HG03439 (cell line): ENCODE results near the gene ZNF394.
"Not testable (repeated sequence)": the region's sequence is repeated elsewhere in the genome, so short reads cannot be mapped to it uniquely, and the experiment has no call there.

ENCODE experiments used
- ATAC-seq: cut with Tn5 transposase; IDR thresholded peaks from one replicate; pipeline ENCODE4 v1.9.1; 2021; ENCODE audit warnings: mild to moderate bottlenecking, moderate library complexity; ENCODE audit not compliant: unreplicated experiment

Gene ZNF394

DNA sequence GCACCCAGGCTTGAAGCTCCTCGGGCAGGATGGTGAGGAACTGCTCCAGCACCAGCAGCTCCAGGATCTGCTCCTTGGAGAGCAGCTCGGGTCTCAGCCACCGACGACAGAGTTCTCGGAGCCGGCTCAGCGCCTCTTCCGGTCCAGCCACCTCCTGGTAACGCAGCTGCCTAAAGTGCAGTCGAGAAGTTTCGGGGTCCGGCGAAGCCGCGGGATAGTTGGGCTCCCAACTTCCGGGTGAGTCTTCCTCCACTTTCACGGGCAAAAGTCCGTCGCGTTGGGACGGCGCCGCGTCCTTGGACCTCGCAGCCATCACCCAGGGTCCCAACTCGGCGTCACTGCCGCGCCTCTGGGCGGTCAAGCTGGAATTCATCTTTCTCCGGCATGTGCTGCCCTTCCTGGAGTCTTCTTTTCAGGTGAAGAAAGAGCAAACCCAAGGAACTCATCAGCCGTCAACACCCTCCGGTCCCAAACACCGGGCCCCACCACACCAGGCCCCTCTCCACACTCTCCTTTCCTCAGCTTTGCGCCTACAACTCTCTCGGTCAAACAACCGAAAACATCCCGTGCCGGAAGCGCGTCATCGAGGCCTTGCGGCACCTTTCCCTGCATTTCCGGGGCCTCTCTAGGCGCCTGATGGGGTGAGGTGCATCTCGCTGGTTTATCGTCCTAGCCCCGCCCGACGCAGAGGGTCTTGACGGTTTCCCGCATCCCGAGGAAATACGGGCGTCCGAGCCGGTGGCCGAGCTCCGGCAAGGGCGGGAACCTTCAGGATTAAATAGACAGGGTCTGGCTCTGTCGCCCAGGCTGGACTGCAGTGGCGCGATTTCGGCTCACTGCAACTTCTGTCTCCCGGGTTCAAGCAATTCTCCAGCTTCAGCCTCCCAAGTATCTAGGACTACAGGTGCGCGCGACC is at the start of gene ZNF394:
ZNF394 (minus strand) TSS at position 561 of the 916 bp plus-strand sequence; CDS start at position 373, 188 bp downstream.
- peak; percentile 44 for ATAC-seq

DNA sequence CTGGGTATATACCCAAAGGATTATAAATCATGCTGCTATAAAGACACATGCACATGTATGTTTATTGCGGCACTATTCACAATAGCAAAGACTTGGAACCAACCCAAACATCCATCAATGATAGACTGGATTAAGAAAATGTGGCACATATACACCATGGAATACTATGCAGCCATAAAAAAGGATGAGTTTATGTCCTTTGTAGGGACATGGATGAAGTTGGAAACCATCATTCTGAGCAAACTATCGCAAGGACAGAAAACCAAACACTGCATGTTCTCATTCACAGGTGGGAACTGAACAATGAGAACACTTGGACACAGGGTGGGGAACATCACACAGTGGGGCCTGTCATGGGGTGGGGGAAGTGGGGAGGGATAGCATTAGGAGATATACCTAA is 49.5 kb upstream of the ZNF394 start:
- not testable (repeated sequence) for ATAC-seq

DNA sequence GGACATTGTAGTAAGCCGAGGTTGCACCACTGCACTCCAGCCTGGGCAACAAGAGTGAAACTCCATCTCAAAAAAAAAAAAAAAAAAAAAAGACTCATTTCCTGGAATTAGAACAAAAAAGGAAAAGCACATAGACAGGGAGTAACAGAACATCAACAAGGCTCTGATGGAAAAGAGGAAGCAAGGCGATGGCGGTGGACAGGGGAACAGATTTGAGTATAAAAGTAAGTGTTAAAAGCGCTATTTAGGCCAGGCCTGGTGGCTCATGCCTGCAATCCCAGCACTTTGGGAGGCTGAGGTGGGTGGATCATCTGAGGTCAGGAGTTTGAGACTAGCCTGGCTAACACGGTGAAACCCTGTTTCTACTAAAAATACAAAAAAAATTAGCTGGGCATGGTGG is 45.2 kb upstream of the ZNF394 start:
- ATAC-seq: not testable (repeated sequence)

DNA sequence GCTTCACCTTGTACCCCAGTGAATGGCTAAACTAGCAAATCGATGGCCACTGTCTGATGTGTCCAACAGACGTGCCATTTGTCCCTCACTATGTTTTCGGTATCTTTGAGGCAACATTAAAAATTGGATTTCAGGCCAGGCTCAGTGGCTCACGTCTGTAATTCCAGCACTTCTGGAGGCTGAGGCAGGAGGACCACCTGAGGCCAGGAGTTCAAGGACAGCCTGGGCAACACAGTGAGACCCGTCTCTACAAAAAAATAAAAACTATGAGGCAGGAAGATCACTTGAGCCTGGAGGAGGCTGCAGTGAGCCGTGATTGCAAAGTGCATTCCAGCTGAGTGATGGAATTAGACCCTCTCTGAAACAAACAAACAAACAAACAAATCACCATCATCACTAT is 43.8 kb upstream of the ZNF394 start:
- ATAC-seq: no peak

DNA sequence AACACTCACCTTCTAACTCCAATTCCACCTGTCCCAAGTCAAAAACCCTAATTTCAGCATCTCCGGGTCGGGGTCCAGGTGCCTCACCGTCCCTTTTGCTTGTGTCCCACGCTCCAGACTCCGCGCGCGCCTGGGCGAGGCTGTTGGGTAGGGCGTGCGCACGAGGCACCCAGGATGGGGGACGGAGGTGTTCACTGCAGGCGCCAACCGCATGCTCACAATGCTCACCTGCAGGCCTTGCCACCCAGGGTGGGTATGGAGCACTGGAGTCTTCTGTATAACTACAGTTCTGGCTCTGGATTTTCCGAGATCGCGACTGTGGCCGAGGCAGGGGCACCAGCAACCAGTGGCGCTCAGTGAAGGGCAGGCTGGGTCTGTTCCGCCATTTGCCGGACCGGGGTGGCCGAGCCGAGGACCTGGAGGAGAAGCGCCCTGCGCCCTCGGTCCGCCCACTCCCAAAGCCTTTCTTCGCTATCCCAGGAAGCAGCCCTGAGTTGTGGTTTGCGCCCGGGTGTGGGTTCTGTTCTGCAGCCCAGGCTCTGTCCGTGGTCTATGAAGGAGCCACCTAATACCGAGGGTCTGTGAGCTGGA is 43.1 kb upstream of the ZNF394 start:
- ATAC-seq: no peak

DNA sequence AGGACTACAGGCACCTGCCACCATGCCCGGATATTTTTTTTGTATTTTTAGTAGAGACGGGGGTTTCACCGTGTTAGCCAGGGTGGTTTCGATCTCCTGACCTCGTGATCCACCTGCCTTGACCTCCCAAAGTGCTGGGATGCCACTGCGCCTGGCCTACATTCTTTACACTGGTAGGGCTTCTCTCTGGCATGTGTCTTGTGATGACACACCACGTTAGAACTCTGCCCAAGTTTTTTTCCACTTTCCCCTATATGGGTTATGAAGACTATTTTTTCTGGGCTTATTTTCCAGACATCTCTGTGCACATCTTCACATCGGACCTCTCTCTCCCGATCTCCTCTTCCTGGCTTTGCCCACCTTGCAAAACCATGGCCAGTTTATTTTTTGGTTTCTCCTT is 41.1 kb upstream of the ZNF394 start:
- ATAC-seq: no peak

DNA sequence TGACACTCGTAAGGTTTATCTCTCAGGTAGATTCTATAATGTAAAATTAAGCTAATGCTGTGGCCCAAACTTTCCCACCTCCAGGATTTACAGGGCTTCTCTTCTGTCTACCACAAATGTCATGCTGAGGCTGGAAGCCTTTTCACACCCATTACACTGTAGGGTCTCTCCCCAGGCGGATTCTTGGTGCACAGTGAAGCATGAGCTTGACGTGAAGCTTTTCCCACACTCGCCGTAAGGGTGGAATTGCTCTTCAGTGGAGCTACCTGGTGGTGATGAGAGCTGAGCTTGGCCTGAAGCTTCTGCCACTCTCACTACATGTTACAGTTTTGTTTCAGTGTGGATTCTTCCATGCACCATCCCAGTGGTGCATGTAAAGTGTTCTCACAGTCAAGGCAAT is 40.5 kb upstream of the ZNF394 start:
- ATAC-seq: no peak

DNA sequence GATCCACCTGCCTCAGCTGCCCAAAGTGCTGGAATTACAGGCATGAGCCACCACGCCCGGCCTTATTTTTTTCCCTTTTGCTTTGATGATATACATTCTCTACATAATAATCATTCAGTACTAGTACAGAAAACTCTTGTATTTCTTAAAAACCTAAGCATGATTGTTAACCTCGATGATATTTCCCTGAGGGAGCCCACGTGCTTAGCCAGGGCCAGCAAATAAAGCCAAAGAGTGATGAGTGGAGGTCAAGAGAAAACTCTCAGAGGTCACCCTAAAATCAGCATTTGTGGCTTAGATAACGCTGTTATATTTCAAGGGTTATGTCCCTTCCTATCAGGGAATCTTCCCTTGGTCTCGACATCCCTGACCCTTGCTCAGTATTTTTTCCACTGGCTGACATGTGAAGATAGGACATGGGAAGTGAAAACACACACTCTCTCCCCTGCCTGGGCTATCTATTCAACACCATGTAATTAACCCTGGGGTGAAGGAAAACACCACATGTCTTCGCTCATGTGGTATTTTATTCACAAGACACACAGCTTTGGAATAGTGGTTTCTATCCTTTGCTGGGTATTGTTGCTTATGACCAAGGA is 39.2 kb upstream of the ZNF394 start:
- no peak for ATAC-seq

DNA sequence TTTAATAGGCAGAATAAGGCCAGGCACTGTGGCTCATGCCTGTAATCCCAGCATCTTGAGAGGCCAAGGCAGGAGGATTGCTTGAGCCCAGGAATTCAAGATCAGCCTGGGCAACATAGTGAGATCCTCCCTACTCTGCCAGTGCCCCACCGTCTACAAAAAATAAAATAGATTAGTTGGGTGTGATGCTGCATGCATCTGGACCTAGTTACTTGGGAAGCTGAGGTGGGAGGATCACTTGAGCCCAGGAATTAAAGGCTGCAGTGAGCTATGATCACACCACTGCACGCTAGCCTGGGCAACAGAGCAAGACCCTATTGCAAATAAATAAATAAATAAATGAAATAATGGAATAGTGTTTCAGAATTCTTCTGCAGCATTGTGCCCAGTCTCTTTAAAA is 35.6 kb upstream of the ZNF394 start:
- ATAC-seq: no peak

DNA sequence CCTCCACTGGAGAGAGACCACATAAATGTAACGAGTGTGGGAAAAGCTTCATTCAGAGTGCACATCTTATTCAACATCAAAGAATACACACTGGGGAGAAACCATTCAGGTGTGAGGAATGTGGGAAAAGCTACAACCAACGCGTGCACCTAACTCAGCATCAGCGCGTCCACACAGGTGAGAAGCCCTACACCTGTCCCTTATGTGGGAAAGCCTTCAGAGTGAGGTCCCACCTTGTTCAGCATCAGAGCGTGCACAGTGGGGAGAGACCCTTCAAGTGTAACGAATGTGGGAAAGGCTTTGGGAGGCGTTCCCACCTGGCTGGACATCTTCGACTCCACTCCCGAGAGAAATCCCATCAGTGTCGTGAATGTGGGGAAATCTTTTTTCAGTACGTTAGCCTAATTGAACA is 31.3 kb upstream of the ZNF394 start:
- ATAC-seq: no peak

DNA sequence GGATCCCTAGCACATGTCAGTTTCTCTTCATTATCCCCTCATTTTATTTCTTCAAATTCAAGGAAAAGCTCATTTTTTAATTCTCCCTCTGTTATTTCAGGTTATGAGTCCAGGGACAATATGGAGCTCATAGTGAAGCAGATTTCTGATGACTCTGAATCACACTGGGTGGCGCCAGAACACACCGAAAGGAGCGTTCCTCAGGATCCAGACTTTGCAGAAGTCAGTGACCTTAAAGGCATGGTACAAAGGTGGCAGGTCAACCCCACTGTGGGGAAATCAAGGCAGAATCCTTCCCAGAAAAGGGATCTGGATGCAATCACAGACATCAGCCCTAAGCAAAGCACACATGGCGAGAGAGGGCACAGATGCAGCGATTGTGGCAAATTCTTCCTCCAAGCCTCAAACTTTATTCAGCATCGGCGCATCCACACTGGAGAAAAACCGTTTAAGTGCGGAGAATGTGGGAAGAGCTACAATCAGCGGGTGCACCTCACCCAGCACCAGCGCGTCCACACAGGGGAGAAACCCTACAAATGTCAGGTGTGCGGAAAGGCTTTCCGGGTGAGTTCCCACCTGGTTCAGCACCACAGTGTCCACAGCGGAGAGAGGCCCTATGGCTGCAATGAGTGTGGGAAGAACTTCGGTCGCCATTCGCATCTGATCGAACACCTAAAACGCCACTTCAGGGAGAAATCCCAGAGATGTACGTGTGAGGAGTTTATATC is 25.8 kb upstream of the ZNF394 start:
- ATAC-seq: no peak

DNA sequence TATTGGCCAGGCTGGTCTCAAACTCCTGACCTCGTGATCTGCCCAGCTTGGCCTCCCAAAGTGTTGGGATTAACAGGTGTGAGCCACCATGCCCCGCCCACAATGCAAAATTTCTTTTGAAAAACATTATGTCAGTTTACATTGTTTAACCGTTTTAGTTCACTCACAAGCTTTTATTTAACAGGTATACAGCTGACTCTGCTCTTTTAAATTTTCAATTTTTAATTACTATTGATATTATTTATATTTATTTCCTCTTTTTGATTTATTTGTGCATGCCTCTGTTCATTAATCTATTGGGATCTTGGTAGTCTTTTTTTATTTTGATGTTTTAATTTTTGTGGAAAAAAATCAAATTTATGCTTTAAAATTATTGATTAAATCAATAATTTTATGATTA is 21.3 kb upstream of the ZNF394 start:
- ATAC-seq: no peak

DNA sequence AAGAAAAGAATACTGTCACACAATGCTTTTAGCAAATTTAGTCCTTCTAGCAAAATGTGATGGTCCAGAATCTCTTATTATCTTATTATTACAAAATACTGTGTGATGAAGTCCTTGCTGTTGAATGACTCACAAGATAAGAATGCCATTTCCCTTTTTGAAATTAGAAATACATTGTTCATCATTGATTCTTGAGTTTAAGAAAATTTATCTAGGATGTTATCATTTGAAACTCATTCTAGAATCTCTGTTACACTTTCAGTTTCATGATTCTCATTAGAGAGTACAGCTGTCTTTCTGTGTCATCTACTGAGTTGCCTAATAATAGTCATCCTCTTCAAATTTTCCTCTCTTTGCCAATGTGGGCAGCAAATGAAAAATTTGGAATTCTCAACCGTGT is 14.0 kb upstream of the ZNF394 start:
- ATAC-seq: no peak

DNA sequence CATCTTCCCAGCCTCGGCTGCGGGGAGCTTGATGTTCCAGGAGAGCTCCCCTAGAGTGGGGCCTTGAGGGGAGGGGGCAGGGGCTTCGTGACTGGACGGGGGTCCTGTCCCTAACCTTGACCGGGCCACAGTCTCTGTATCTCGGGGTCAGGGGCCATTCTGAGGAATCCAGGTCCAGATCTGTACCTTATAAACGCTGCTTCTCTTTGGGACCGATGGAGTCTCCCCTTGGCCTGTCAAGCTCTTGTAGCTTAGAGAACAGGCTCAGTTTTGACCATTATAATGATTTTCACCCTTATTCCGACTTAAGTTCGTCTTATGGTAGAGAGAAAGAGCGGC is 5.2 kb upstream of the ZNF394 start:
- ATAC-seq: peak; percentile 0

DNA sequence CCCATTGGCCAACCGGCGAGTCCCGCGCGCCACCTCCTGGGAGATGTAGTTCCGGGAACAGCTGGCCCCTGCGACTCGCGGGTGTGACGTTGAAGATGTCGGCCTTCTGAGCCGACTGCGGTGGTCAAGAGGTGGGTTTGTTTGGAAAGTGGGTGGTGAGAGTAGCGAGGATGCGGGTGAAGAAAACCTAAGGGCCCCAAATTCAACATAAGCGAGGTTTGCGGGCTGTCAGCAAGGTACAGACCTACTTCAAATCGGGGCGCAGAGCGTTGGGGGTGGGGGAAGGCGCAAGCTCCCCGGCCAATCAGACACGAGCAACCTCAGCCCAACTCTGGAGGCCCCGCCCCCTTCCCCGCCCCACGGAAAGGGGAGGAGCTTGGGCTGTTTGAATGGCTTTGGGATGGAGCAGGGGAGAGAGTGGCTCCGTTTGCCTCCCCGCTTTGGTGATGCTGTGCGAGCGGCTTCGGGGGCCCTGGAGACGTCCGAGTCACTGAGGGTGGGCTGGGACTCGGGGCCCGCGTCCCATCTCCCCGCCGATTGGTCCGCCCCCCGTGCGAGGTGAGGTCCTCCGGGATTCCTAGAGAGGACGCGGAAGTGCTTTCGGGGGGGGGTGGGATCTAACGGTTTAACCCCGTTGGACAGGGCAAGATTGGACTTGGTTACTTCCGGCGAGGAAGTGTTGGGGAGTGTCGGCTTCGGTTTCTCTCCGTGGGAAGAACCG is 4.7 kb upstream of the ZNF394 start, which contains the start of gene ZKSCAN5:
ZKSCAN5 (plus strand) TSS at position 60 of the 721 bp plus-strand sequence. CDS start 1,383 bp downstream, outside the sequence.
- ATAC-seq: peak; percentile 77

DNA sequence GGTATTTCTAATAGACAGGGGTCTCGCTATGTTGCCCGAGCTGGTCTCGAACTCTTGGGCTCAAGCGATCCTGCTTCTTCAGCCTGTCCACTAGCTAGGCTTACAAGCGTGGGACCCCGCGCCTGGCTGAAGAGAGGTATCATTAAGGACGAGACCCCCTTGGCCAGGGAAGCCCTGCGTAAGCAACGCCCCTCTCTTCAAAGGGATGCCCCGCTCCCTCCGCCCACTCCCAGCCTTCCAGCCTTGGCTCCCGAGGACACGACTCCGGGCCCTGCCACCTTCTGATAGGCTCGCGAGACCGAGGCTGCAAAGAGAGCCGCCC is 4.2 kb upstream of the ZNF394 start:
- ATAC-seq: no peak

DNA sequence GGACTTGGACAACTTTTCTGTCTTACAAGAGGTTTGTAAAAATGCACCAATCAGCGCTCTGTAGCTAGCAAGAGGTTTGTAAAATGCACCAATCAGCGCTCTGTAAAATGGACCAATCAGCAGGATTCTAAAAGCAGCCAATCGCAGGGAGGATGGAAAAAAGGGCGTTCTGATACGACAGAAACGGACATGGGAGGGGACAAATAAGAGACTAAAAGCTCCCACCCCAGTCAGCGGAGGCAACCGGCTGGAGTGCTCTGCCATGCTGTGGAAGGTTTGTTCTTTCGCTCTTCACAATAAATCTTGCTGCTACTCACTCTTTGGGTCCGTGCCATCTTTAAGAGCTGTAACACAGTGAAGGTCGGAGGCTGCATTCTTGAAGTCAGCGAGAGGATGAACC is 1.2 kb upstream of the ZNF394 start:
- not testable (repeated sequence) for ATAC-seq

DNA sequence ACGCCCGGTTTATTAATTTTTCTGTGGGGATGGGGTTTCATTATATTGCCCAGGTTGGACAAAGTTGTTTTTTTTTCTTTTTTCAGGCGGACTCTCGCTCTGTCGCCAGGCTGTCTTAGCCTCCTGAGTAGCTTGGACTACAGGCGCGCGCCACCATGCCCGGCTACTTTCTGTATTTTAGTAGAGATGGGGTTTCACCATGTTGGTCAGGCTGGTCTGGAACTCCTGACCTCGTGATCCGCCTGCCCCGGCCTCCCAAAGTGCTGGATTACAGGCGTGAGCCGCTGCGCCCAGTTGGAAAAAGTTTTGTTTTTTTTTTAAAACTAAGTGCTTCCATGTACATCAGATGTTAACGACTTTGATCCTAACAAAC is 542 bp upstream of the ZNF394 start:
- no peak for ATAC-seq

DNA sequence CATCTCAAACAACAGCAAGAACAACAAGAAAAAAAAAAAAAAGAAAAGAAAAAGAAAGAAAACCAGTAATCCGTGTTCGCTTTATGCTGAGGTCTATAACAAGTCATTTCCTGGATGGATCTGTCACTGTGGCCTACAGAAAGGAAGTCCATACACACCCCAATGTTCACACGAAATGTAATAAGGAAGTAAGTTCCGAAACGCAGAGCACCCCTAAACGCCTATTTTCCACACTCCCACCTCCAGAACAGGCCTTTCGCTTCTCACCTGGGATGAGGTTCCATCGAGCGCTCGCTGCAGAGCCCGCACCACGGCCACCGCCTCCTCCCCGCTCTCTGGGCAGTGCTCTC is 735 bp downstream of the ZNF394 start:
- ATAC-seq: peak; percentile 17

DNA sequence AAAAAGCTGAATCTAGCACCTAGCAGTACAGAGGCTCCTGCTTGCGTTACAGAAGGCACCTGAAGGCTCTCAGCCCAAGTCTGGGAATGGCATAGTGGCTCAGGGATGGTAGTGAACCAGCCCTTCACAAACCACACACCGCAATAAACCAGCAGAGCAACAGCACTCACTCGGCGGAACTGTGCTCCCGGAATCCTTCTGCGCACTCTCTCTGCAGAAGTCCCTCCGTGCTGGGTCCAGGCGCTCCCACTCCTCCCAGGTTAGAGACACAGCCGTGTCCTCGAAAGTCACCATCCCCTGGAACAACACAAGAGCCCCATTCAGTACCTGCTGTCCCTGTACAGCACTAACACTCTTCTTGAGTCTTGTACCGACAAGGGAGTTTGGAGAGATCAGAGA is 1.5 kb downstream of the ZNF394 start:
- no peak for ATAC-seq
